GM10266 (cell line): ENCODE data around the gene B3GALNT2.

Source experiments
- DNase-seq: peaks from one replicate; pipeline ENCODE4 v3.0.0; 2012; ENCODE audit errors: extremely low spot score
- CTCF ChIP-seq: IDR thresholded peaks from 2 replicates; pipeline ENCODE4 v1.5.1; 2012; ENCODE audit warnings: mild to moderate bottlenecking, low read depth; ENCODE audit not compliant: control insufficient read depth, insufficient read depth; ENCODE audit errors: missing control alignments

B3GALNT2 gene

GRCh38 chr1:235532360-235532759, 28.1 kb upstream of the B3GALNT2 start:
- DNase-seq: no peak
- no peak for TF ChIP-seq CTCF

GRCh38 chr1:235527196-235527814, 23.1 kb upstream of the B3GALNT2 start:
- TF ChIP-seq CTCF: no peak

GRCh38 chr1:235525314-235525713, 21.1 kb upstream of the B3GALNT2 start:
- TF ChIP-seq CTCF: no peak
- DNase-seq: no peak

More at GRCh38 chr1:235527196-235527814, 23.1 kb upstream of the B3GALNT2 start:
- no peak for DNase-seq

GRCh38 chr1:235516862-235517446, 12.7 kb upstream of the B3GALNT2 start:
- DNase-seq: no peak

GRCh38 chr1:235515844-235516512, 11.7 kb upstream of the B3GALNT2 start:
- no peak for TF ChIP-seq CTCF
- no peak for DNase-seq

More at GRCh38 chr1:235516862-235517446, 12.7 kb upstream of the B3GALNT2 start:
- TF ChIP-seq CTCF: no peak

- TF ChIP-seq CTCF: peak; percentile 83
- no peak for DNase-seq
These were observed 9.5 kb upstream of the B3GALNT2 start for GRCh38 chr1:235513495-235514366.
